ENCODE data around the gene NAPA. TPM values are rescaled to one million over a fixed set of nuclear protein-coding genes. Genes with fewer than 3 reads are reported as not detected.

NAPA gene
- total RNA-seq, 2 donors from 2014 or later: 127 to 213 TPM

- no peak for TF ChIP-seq CTCF (IDR thresholded peaks at IDR 0.05)
- Histone ChIP-seq H3K36me3 (peaks cover 72% of the 10 kb centered on the region), H3K4me3 (no peak overlapping the region), H3K27me3 (no peaks in the 10 kb centered on the region), H3K27ac (no peak overlapping the region), H3K4me1 (peaks cover 0 to 22% of the 10 kb centered on the region in 2 donors), H3K9me3 (no peaks in the 10 kb centered on the region)
- DNase-seq (ENCODE audit: low spot score): no peak
Observed at GRCh38 chr19:47499863-47500830, 14.7 kb downstream of the NAPA start.

GRCh38 chr19:47499371-47499770, 15.5 kb downstream of the NAPA start:
- Histone ChIP-seq H3K4me1 (peaks cover 0 to 29% of the 10 kb centered on the region in 2 donors), H3K9me3 (no peaks in the 10 kb centered on the region), H3K27ac (no peak overlapping the region), H3K27me3 (no peaks in the 10 kb centered on the region), H3K36me3 (peaks cover 73% of the 10 kb centered on the region), H3K4me3 (no peak overlapping the region)
- no peak for DNase-seq (ENCODE audit: low spot score)
- TF ChIP-seq CTCF (IDR thresholded peaks at IDR 0.05): no peak

- no peaks in the 10 kb centered on the region for H3K27me3 ChIP-seq
- TF ChIP-seq CTCF (IDR thresholded peaks at IDR 0.05): no peak
- H3K27ac ChIP-seq: peak overlapping the region in 1 of 2 donors; percentile 68
- DNase-seq (ENCODE audit: low spot score): no peak
- peaks cover 67% of the 10 kb centered on the region for H3K36me3 ChIP-seq
- H3K4me1 ChIP-seq: peaks cover 0 to 36% of the 10 kb centered on the region in 2 donors
- H3K4me3 ChIP-seq: no peak overlapping the region
- H3K9me3 ChIP-seq: no peaks in the 10 kb centered on the region
Observed at GRCh38 chr19:47498561-47498960, 16.3 kb downstream of the NAPA start.

GRCh38 chr19:47497821-47498520, 16.9 kb downstream of the NAPA start:
- peaks cover 67% of the 10 kb centered on the region for H3K36me3 ChIP-seq
- H3K4me1 ChIP-seq: peaks cover 0 to 41% of the 10 kb centered on the region in 2 donors
- no peaks in the 10 kb centered on the region for H3K9me3 ChIP-seq
- no peak overlapping the region for H3K4me3 ChIP-seq
- no peak for DNase-seq (ENCODE audit: low spot score)
- TF ChIP-seq CTCF (IDR thresholded peaks at IDR 0.05): no peak
- H3K27me3 ChIP-seq: no peaks in the 10 kb centered on the region
- peak overlapping the region; percentile 9 to 68 for H3K27ac ChIP-seq

GRCh38 chr19:47497050-47497766, 17.7 kb downstream of the NAPA start:
- Histone ChIP-seq H3K27ac (peak overlapping the region; percentile 9 to 68), H3K4me3 (no peak overlapping the region), H3K27me3 (no peaks in the 10 kb centered on the region), H3K9me3 (no peaks in the 10 kb centered on the region), H3K36me3 (peaks cover 66% of the 10 kb centered on the region), H3K4me1 (peaks cover 0 to 49% of the 10 kb centered on the region in 2 donors)
- DNase-seq (ENCODE audit: low spot score): no peak
- TF ChIP-seq CTCF (IDR thresholded peaks at IDR 0.05): no peak

Measured in right atrium auricular region (tissue), 2 donors.